Femur (tissue), 1 donor: ENCODE measurements around the gene THSD7B.
"Not testable (repeated sequence)": the region's sequence is repeated elsewhere in the genome, so short reads cannot be mapped to it uniquely, and the experiment has no call there.

ENCODE experiments used
- DNase-seq: peaks from one replicate; pipeline ENCODE4 v3.0.0-alpha.2; 2017

The THSD7B gene

DNA sequence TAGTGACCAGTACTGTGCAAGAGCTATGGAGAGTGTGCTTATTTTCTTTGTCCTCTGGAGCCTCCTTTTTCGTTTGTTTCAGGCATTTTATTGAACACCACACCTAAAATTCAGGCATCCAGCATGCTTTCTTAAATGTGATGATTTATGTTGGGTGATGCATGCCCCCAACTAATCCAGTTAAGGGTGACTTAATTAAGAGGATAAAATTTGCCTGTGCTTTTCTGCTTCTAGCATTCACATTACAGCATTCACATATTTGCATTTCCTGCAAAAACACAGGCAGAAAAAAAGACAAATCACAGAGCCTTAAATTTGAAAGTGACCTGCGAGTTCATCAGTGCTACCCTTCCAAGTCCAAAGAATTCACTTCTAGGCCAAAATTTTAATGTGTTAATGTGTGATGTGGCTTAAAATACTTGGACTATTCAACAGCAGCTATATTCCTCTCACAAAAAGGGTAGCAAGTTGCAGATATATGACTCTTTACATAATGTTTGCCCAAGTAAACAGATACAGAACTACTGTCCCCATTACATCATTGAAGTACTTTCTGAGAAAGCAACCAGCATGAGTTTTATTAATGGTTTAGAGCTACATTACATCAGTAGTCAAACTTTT lies 286.5 kb downstream of the THSD7B start:
- DNase-seq: no peak

GRCh38 chr2:137056704-137057103 lies 291.4 kb downstream of the THSD7B start:
- DNase-seq: no peak

DNA sequence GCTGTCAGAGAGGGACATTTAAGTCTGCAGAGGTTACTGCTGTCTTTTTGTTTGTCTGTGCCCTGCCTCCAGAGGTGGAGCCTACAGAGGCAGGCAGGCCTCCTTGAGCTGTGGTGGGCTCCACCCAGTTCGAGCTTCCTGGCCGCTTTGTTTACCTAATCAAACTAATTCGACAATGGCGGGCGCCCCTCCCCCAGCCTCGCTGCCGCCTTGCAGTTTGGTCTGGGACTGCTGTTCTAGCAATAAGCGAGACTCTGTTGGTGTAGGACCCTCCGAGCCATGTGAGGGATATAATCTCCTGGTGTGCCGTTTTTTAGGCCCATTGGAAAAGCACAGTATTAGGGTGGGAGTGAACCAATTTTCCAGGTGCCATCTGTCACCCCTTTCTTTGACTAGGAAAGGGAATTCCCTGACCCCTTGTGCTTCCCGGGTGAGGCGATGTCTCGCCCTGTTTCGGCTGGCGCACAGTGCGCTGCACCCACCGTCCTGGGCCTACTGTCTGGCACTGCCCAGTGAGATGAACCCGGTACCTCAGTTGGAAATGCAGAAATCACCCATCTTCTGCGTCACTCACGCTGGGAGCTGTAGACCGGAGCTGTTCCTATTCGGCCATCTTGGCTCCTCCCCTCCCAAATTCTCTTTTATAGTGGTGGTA lies 310.9 kb downstream of the THSD7B start:
- not testable (repeated sequence) for DNase-seq

DNA sequence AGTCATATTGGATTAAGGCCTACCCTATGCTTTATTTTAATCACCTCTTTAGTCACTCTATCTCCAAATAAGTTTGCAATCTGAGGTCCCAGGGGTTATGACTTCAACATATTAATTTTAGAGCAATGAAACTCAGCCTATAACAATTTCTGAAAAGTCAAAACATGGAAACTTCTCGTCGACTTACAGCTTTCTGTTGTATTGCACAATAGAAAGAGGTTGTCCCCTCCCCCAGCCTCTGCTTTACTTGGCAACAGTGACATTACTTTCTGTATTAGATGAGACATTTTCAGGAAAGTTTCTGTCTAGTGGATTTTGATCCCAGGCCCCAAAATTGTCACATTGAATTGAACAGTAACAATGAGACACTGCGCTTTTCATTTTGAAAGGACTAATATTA lies 326.4 kb downstream of the THSD7B start:
- DNase-seq: no peak

- no peak for DNase-seq
Measured at GRCh38 chr2:137093116-137093515, 327.8 kb downstream of the THSD7B start.

DNA sequence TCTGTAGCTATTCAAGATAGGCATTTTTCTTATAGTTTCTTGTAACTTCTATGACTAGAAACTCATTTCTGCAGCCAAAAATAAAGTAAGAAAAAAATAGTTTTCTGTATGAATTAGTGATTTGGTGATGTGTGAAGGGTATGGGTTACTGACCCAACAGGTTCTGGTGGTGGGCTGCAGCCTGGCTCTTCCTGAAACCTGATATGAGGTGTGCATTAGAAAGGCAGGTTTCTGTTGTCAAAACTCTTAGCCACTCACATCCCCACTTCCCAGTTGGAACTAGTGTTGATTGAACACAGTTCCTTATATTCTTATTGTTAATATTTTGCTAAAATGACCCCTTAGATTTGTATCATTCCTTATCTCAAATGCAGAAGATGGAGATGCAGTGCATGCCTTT lies 330.8 kb downstream of the THSD7B start:
- DNase-seq: no peak

DNA sequence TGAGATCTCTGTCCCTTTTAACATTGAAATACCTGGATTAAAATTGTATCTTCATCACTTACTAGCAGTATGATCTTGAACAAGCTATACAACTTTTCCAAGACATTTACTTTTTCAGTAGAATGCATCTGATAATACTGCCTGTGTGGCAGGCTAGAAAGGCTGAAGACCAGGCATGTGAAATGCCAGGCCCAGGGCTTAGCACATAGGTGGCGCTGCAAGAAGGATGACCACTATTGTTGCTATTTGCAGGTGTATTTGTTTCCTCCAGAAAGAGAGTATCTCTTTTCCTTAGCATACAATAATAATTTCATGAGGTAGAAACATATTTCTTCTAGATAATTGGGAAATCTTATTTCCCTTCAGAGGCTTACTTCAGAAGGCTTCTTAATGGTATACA lies 331.3 kb downstream of the THSD7B start:
- DNase-seq: no peak

DNA sequence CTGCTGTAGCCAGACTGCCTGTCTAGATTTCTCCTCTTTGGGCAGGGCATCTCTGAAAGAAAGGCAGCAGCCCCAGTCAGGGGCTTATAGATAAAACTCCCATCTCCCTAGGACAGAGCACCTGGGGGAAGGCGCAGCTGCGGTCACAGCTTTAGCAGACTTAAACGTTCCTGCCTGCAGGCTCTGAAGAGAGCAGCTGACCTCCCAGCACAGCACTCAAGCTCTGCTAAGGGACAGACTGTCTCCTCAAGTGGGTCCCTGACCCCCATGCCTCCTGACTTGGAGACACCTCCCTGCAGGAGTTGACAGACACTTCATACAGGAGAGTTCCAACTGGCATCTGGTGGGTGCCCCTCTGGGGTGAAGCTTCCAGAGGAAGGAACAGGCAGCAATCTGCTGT lies 336.5 kb downstream of the THSD7B start:
- not testable (repeated sequence) for DNase-seq

DNA sequence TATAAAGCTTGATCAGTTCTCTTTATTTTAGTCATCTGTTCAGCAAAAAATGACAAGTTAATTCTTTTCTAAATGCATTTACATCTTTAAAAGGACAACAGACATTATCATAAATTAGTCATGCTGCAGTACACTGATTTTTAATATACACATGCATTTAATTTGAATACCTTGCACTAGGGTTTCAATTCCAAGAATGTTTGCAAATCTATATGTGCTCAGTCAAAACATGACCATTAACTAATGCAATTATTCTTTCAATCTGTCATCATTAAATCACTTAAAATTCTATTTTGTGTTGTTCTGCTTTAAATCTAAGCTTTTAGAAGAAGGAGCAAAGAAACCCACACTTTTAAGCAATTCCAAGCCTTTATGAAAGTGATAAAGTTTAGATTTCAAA lies 342.6 kb downstream of the THSD7B start:
- no peak for DNase-seq

DNA sequence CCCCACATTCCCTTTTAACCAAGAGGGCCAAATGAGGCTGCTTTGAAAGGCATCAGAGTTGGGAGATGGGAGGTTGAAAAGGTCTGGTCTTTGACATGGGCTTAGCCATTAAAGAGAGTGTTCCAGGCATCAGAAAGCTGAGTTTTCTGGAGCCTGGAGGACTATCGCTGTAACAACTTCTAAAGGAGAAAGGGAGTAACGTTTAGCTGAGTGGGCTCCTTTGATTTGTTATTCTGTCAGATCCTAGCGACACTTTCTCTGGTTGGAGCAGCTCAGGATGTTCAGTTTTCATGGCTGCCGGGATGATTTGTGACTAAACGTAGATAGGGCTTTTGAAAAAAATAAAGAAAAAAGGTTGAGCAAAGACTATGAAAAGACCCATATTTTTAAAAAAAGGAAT lies 346.6 kb downstream of the THSD7B start:
- DNase-seq: no peak

GRCh38 chr2:137115081-137115794 lies 349.9 kb downstream of the THSD7B start:
- no peak for DNase-seq

GRCh38 chr2:137115795-137116089 lies 350.4 kb downstream of the THSD7B start:
- DNase-seq: no peak

DNA sequence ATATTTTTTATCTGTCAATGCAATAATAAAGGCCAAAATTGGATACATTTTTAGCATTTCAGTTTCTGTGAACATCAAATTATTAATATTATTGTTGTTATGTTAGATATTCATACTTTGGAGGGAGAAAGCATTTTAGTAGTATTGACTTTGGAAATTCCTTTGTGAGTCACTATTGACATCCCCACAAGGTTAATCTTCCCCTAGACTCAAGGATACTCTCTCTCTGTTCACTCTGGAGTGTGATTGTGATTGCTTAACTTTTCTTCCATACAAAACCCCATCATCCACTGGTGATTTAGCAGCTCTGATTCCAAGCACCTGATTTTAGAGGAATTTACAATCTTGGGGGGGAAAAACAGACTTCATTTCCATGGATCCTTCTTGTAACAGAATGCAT lies 352.0 kb downstream of the THSD7B start:
- DNase-seq: no peak

- DNase-seq: no peak
Measured at GRCh38 chr2:137118140-137118539, 352.8 kb downstream of the THSD7B start.

DNA sequence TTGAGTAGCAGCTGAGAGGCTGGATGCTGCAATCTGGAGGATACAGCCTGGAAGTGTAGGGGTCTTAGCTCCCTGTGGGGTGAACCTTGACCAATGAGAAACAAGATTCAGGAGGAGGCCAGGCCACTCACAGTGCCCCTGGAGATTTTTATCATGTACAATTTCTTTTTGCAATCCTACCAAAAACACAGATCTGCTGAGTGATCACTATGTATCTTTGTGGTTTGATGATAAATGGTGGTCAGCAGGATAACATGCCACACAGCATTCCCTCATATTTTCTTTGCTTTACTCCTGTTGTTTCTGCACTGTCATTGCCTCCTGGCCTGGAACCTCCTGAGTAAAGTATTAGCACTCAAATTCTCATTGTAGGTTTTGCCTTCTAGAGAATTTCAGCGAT lies 357.9 kb downstream of the THSD7B start:
- DNase-seq: no peak

GRCh38 chr2:137133225-137133624 lies 367.9 kb downstream of the THSD7B start:
- no peak for DNase-seq

DNA sequence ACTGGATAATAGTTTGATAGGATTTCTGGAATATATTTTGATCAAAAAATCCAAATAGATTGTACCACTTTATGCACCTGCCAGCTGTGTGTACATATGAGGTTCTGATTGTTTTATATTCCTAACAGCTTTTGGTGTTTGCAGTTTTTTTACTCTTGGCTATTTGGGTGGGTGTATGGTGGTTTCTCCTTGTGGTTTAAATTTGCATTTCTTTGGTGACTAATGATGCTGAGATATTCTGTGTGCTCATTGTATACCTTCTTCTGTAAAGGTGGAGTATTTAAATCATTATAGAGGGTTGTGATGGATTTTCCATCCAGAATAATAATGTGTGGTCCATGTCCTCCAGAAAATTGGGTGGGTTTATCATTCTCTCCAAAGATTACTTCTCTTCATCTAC lies 372.9 kb downstream of the THSD7B start:
- no peak for DNase-seq

DNA sequence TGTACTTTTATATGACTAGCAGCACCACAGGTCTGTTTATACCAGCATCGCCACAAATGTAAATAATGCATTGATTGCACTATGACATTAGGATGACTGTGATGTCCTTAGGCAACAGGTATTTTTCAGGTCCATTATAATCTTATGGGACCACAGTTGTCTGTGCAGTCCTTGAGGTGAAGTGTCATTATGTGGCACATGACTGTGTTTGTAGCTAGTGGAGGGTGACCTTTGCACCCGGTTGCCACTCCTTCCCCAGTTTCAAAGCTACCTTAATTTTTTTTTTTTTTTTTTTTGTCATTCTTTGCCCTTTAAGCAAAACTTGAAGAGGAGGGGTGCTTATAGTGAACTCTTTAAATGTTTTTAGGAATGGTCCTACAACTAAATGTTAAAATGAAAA lies 386.4 kb downstream of the THSD7B start:
- no peak for DNase-seq

DNA sequence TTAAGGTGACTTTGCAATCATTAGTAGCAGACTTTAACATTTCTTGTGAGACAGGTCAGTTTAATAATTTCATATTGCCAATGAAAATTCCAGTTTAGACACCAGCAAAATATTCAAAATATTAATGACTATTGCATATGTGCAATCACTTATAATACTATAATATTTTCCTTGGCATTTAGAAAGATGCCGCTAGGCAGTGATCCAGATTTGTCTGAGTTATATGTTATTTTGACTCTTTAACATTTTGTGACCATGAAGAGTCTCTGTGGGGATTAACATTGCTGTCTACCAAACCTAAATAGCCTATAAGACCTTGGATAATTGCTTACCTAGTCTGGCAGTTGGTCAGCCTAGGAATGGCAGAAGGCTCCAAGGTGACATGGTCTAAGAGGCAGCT lies 389.6 kb downstream of the THSD7B start:
- no peak for DNase-seq

- DNase-seq: no peak
Measured at GRCh38 chr2:137155356-137156104, 390.2 kb downstream of the THSD7B start.

- DNase-seq: no peak
Measured at GRCh38 chr2:137156221-137156844, 391.0 kb downstream of the THSD7B start.

- no peak for DNase-seq
Measured at GRCh38 chr2:137157851-137158250, 392.5 kb downstream of the THSD7B start.

- no peak for DNase-seq
Measured at GRCh38 chr2:137161250-137161649, 395.9 kb downstream of the THSD7B start.
